HEK293 (cell line): Measurements from ENCODE around the gene IMPACT.

ENCODE experiments used
- CTCF ChIA-PET: fragments of 350-600 bp; formaldehyde crosslinking; extraction: SDS; loops from one replicate; lab custom pipeline; 2021; ENCODE audit warnings: antibody characterized with exemption; lab: Yijun Ruan, JAX
- POLR2A ChIA-PET: fragments of 300-600 bp; formaldehyde crosslinking; extraction: SDS; loops from one replicate; lab custom pipeline; 2020; ENCODE audit warnings: antibody characterized with exemption, inconsistent platforms; lab: Yijun Ruan, JAX
- H3K27ac ChIP-seq: fragments of 200-500 bp; sonication (Bioruptor generic); 2 replicates; pipeline ENCODE4 v1.5.1; 2014; ENCODE audit warnings: low read depth, low read length, control low read depth, inconsistent platforms; ENCODE audit errors: extremely low read depth
- H3K36me3 ChIP-seq, 2 experiments: fragments of 200-500 bp in 1 of 2; sonication (Bioruptor generic) in 1 of 2; 1 replicate in 1 of 2; 2 replicates in 1 of 2; pipeline ENCODE4 v1.5.1; 2014 to 2017; ENCODE audit warnings: inconsistent platforms in 2 of 2, low read length in 2 of 2; ENCODE audit not compliant: control insufficient read depth in 2 of 2, insufficient read depth in 1 of 2
- H3K4me1 ChIP-seq: fragments of 200-500 bp; sonication (Bioruptor generic); 2 replicates; pipeline ENCODE4 v1.5.1; 2014; ENCODE audit warnings: mild to moderate bottlenecking, low read length, inconsistent platforms; ENCODE audit not compliant: control insufficient read depth, insufficient read depth
- H3K4me3 ChIP-seq: 2 replicates; pipeline ENCODE4 v1.5.1; 2011; ENCODE audit warnings: low read depth, mild to moderate bottlenecking, control low read depth, low read length, moderate library complexity
- H3K9me3 ChIP-seq: fragments of 200-500 bp; sonication (Bioruptor generic); 2 replicates; pipeline ENCODE4 v1.5.1; 2014; ENCODE audit warnings: low read depth, low read length, inconsistent platforms; ENCODE audit not compliant: control insufficient read depth, insufficient read depth
- GFI1B ChIP-seq: fragments of 450-650 bp; formaldehyde crosslinking; IDR thresholded peaks from 2 replicates; pipeline ENCODE4 v1.5.1; 2016; ENCODE audit warnings: missing biosample characterization, missing genetic modification characterization
- KLF1 ChIP-seq: fragments of 450-650 bp; formaldehyde crosslinking; IDR thresholded peaks from 2 replicates; pipeline ENCODE4 v1.5.1; 2016; ENCODE audit warnings: missing biosample characterization, missing genetic modification characterization
- KLF16 ChIP-seq: fragments of 450-650 bp; formaldehyde crosslinking; IDR thresholded peaks from 2 replicates; pipeline ENCODE4 v1.5.1; 2017; ENCODE audit warnings: missing biosample characterization, missing genetic modification characterization
- MEIS1 ChIP-seq: sonication (generic); formaldehyde crosslinking; IDR thresholded peaks from 2 replicates; pipeline ENCODE4 v1.8.1; 2022; ENCODE audit warnings: missing genetic modification reagents, mild to moderate bottlenecking, borderline replicate concordance
- TSHZ1 ChIP-seq: fragments of 450-650 bp; formaldehyde crosslinking; IDR thresholded peaks from 2 replicates; pipeline ENCODE4 v1.5.1; 2016; ENCODE audit warnings: missing biosample characterization, missing genetic modification characterization, borderline replicate concordance
- ZBTB17 ChIP-seq: fragments of 450-650 bp; formaldehyde crosslinking; IDR thresholded peaks from 2 replicates; pipeline ENCODE4 v1.5.1; 2016; ENCODE audit warnings: missing biosample characterization, missing genetic modification characterization
- ZBTB48 ChIP-seq: fragments of 450-650 bp; formaldehyde crosslinking; IDR thresholded peaks from 2 replicates; pipeline ENCODE4 v1.5.1; 2016; ENCODE audit warnings: missing biosample characterization, missing genetic modification characterization
- ZNF146 ChIP-seq: fragments of 450-650 bp; formaldehyde crosslinking; IDR thresholded peaks from 2 replicates; pipeline ENCODE4 v1.5.1; 2016; ENCODE audit warnings: missing biosample characterization, missing genetic modification characterization
- ZNF18 ChIP-seq: fragments of 450-650 bp; formaldehyde crosslinking; IDR thresholded peaks from 2 replicates; pipeline ENCODE4 v1.5.1; 2016; ENCODE audit warnings: missing biosample characterization, missing genetic modification characterization
- ZNF280C ChIP-seq: fragments of 450-650 bp; formaldehyde crosslinking; IDR thresholded peaks from 2 replicates; pipeline ENCODE4 v1.5.1; 2016; ENCODE audit warnings: missing biosample characterization, missing genetic modification characterization
- ZNF292 ChIP-seq: fragments of 450-650 bp; formaldehyde crosslinking; IDR thresholded peaks from 2 replicates; pipeline ENCODE4 v1.5.1; 2016; ENCODE audit warnings: low read depth, missing biosample characterization, missing genetic modification characterization, borderline replicate concordance
- ZNF558 ChIP-seq: fragments of 450-650 bp; formaldehyde crosslinking; IDR thresholded peaks from 2 replicates; pipeline ENCODE4 v1.5.1; 2016; ENCODE audit warnings: missing biosample characterization, missing genetic modification characterization
- ZNF580 ChIP-seq: fragments of 450-650 bp; formaldehyde crosslinking; IDR thresholded peaks from 2 replicates; pipeline ENCODE4 v1.5.1; 2016; ENCODE audit warnings: missing biosample characterization, missing genetic modification characterization
- ZNF621 ChIP-seq: fragments of 450-650 bp; formaldehyde crosslinking; IDR thresholded peaks from 2 replicates; pipeline ENCODE4 v1.5.1; 2017; ENCODE audit warnings: missing biosample characterization, missing genetic modification characterization
- ZNF664 ChIP-seq: fragments of 450-650 bp; formaldehyde crosslinking; IDR thresholded peaks from 2 replicates; pipeline ENCODE4 v1.5.1; 2016; ENCODE audit warnings: missing biosample characterization, missing genetic modification characterization
- TF ChIP-seq, protein P1 (sequence below): fragments of 450-650 bp; formaldehyde crosslinking; IDR thresholded peaks from 2 replicates; pipeline ENCODE4 v1.5.1; 2016; ENCODE audit warnings: missing biosample characterization, missing genetic modification characterization
- TF ChIP-seq, protein P2 (sequence below): fragments of 450-650 bp; formaldehyde crosslinking; IDR thresholded peaks from 2 replicates; pipeline ENCODE4 v1.5.1; 2016; ENCODE audit warnings: missing biosample characterization, missing genetic modification characterization, low read depth
- TF ChIP-seq, protein P3 (sequence below): fragments of 450-650 bp; formaldehyde crosslinking; IDR thresholded peaks from 2 replicates; pipeline ENCODE4 v1.5.1; 2016; ENCODE audit warnings: missing biosample characterization, missing genetic modification characterization

The IMPACT gene

DNA sequence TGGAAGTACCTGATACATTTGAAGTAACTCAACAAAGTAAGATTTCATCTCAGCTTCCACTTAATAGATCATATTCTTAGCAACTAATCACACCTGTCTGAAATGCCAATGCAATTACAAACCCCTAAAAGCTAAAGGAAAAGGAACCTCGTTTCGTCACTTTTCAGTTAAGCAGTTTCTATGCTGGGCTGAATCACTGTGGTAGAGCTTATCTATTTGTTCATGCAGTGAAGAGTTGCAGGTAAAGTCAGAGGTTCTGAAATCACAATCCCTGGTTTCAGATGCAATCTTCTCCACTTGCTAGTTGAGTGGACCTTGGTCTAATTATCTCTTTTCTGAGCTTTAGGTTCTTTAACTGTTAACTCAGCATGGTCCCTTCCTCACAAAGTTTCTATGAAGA is 40.3 kb downstream of the IMPACT start:
- POLR2A ChIA-PET = no interaction called here
- TF ChIP-seq ZNF292 (tag by site-specific recombination) = no peak
- TF ChIP-seq TSHZ1 (tag by site-specific recombination) = no peak
- TF ChIP-seq, protein P1, sequence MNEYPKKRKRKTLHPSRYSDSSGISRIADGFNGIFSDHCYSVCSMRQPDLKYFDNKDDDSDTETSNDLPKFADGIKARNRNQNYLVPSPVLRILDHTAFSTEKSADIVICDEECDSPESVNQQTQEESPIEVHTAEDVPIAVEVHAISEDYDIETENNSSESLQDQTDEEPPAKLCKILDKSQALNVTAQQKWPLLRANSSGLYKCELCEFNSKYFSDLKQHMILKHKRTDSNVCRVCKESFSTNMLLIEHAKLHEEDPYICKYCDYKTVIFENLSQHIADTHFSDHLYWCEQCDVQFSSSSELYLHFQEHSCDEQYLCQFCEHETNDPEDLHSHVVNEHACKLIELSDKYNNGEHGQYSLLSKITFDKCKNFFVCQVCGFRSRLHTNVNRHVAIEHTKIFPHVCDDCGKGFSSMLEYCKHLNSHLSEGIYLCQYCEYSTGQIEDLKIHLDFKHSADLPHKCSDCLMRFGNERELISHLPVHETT (tag by site-specific recombination) = no peak
- no peak for TF ChIP-seq ZNF558
- no peak for TF ChIP-seq KLF1 (tag by site-specific recombination)
- TF ChIP-seq KLF16 (tag by site-specific recombination) = no peak
- no peak for TF ChIP-seq MEIS1 (CRISPR knock-in tag)
- no peak for TF ChIP-seq ZNF280C (tag by site-specific recombination)
- no peak for TF ChIP-seq ZNF664 (tag by site-specific recombination)
- no peak for TF ChIP-seq ZNF580 (tag by site-specific recombination)
- no peak for TF ChIP-seq ZBTB48
- TF ChIP-seq GFI1B = no peak
- TF ChIP-seq ZNF18 = no peak
- no peak for TF ChIP-seq ZNF146
- TF ChIP-seq, protein P2, sequence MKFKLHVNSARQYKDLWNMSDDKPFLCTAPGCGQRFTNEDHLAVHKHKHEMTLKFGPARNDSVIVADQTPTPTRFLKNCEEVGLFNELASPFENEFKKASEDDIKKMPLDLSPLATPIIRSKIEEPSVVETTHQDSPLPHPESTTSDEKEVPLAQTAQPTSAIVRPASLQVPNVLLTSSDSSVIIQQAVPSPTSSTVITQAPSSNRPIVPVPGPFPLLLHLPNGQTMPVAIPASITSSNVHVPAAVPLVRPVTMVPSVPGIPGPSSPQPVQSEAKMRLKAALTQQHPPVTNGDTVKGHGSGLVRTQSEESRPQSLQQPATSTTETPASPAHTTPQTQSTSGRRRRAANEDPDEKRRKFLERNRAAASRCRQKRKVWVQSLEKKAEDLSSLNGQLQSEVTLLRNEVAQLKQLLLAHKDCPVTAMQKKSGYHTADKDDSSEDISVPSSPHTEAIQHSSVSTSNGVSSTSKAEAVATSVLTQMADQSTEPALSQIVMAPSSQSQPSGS (tag by site-specific recombination) = no peak
- TF ChIP-seq ZBTB17 (tag by site-specific recombination) = no peak
- TF ChIP-seq ZNF621 (tag by site-specific recombination) = no peak
- TF ChIP-seq, protein P3, sequence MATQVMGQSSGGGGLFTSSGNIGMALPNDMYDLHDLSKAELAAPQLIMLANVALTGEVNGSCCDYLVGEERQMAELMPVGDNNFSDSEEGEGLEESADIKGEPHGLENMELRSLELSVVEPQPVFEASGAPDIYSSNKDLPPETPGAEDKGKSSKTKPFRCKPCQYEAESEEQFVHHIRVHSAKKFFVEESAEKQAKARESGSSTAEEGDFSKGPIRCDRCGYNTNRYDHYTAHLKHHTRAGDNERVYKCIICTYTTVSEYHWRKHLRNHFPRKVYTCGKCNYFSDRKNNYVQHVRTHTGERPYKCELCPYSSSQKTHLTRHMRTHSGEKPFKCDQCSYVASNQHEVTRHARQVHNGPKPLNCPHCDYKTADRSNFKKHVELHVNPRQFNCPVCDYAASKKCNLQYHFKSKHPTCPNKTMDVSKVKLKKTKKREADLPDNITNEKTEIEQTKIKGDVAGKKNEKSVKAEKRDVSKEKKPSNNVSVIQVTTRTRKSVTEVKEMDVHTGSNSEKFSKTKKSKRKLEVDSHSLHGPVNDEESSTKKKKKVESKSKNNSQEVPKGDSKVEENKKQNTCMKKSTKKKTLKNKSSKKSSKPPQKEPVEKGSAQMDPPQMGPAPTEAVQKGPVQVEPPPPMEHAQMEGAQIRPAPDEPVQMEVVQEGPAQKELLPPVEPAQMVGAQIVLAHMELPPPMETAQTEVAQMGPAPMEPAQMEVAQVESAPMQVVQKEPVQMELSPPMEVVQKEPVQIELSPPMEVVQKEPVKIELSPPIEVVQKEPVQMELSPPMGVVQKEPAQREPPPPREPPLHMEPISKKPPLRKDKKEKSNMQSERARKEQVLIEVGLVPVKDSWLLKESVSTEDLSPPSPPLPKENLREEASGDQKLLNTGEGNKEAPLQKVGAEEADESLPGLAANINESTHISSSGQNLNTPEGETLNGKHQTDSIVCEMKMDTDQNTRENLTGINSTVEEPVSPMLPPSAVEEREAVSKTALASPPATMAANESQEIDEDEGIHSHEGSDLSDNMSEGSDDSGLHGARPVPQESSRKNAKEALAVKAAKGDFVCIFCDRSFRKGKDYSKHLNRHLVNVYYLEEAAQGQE (tag by site-specific recombination) = no peak
- CTCF ChIA-PET = interaction anchor here (0.7 to 1.6 kb wide), 4 partner anchors 19 to 107 kb away, joined by 3 to 8 read pairs (median 5); no protein-coding TSS in a partner anchor

More for the DNA sequence above, 40.3 kb downstream of the IMPACT start:
- Histone ChIP-seq H3K27ac (no peak overlapping the region), H3K9me3 (no peaks in the 10 kb centered on the region), H3K4me3 (no peak overlapping the region), H3K36me3 (no peaks in the 10 kb centered on the region), H3K4me1 (no peaks in the 10 kb centered on the region)
